ENCODE results near the gene BNIPL. TPM values are rescaled to one million over a fixed set of nuclear protein-coding genes. Genes with fewer than 3 reads are reported as not detected.

Gene BNIPL
- total and polyA plus RNA-seq, 2 experiments from 2014 or later, result 0.65 to 0.66 TPM

GRCh38 chr1:151070474-151071276 lies 34.3 kb downstream of the BNIPL start, which contains the start of gene GABPB2:
Gene GABPB2 (plus strand): TSS chr1:151070761. CDS start chr1:151088190, 17,429 bp downstream.
- TF ChIP-seq CTCF (IDR thresholded peaks at IDR 0.05; ENCODE audit: low read depth, low read length), result peak; percentile 87
- no peaks in the 10 kb centered on the region for H3K4me1 ChIP-seq (ENCODE audit: low read depth)
- H3K27ac ChIP-seq, result peak within 1 kb of the TSS; percentile 96
- no peaks in the 10 kb centered on the region for H3K27me3 ChIP-seq
- H3K4me3 ChIP-seq, result peak within 1 kb of the TSS; percentile 67
- H3K36me3 ChIP-seq, result no peaks in the 10 kb centered on the region
- peak; percentile 84 to 99 for DNase-seq (ENCODE audit: low read depth in 1 of 2, low spot score in 1 of 2)
- no peaks in the 10 kb centered on the region for H3K9me3 ChIP-seq (ENCODE audit: low read depth)

GRCh38 chr1:151072224-151072623 lies 35.8 kb downstream of the BNIPL start:
- Histone ChIP-seq H3K4me3 (no peak overlapping the region), H3K36me3 (no peaks in the 10 kb centered on the region), H3K27ac (no peak overlapping the region), H3K4me1 (ENCODE audit: low read depth) (no peaks in the 10 kb centered on the region), H3K27me3 (no peaks in the 10 kb centered on the region), H3K9me3 (ENCODE audit: low read depth) (no peaks in the 10 kb centered on the region)
- DNase-seq (ENCODE audit: low read depth in 1 of 2, low spot score in 1 of 2), result no peak
- TF ChIP-seq CTCF (IDR thresholded peaks at IDR 0.05; ENCODE audit: low read depth, low read length), result no peak

GRCh38 chr1:151085953-151086559 lies 49.7 kb downstream of the BNIPL start:
- no peak for DNase-seq (ENCODE audit: low read depth in 1 of 2, low spot score in 1 of 2)
- no peaks in the 10 kb centered on the region for H3K36me3 ChIP-seq
- H3K4me1 ChIP-seq (ENCODE audit: low read depth), result no peaks in the 10 kb centered on the region
- no peaks in the 10 kb centered on the region for H3K9me3 ChIP-seq (ENCODE audit: low read depth)
- H3K27me3 ChIP-seq, result no peaks in the 10 kb centered on the region
- no peak overlapping the region for H3K27ac ChIP-seq
- H3K4me3 ChIP-seq, result no peak overlapping the region
- TF ChIP-seq CTCF (IDR thresholded peaks at IDR 0.05; ENCODE audit: low read depth, low read length), result no peak

Other genes with a start within 250 kb of the BNIPL start
- gene CTSK, start 228.3 kb upstream of the BNIPL start, total RNA-seq, result 1.7 and 2.0 TPM in 2 replicates
- gene CTSK, start 228.3 kb upstream of the BNIPL start, polyA plus RNA-seq, result 2.2 and 3.8 TPM in 2 replicates
- gene ARNT, start 160.0 kb upstream of the BNIPL start, total RNA-seq, result 46.8 and 87.3 TPM in 2 replicates
- gene ARNT, start 160.0 kb upstream of the BNIPL start, polyA plus RNA-seq, result 29.4 and 44.0 TPM in 2 replicates
- not detected in 2 replicates for gene CTXND2, start 149.4 kb upstream of the BNIPL start, total RNA-seq
- gene CTXND2, start 149.4 kb upstream of the BNIPL start, polyA plus RNA-seq, result not detected in 2 replicates
- gene SETDB1, start 110.2 kb upstream of the BNIPL start, total RNA-seq, result 37.8 and 69.9 TPM in 2 replicates
- gene SETDB1, start 110.2 kb upstream of the BNIPL start, polyA plus RNA-seq, result 20.1 and 23.7 TPM in 2 replicates
- gene CERS2, start 61.8 kb upstream of the BNIPL start, total RNA-seq, result 64.7 and 65.0 TPM in 2 replicates
- 119 and 124 TPM in 2 replicates for gene CERS2, start 61.8 kb upstream of the BNIPL start, polyA plus RNA-seq
- 0.21 and 1.7 TPM in 2 replicates for gene ANXA9, start 54.3 kb upstream of the BNIPL start, total RNA-seq
- 1.4 and 2.0 TPM in 2 replicates for gene ANXA9, start 54.3 kb upstream of the BNIPL start, polyA plus RNA-seq
- gene MINDY1, start 29.7 kb upstream of the BNIPL start, total RNA-seq, result 29.3 and 35.6 TPM in 2 replicates
- 11.5 and 18.9 TPM in 2 replicates for gene MINDY1, start 29.7 kb upstream of the BNIPL start, polyA plus RNA-seq
- 44.1 and 51.6 TPM in 2 replicates for gene PRUNE1, start 28.1 kb upstream of the BNIPL start, total RNA-seq
- 52.2 and 67.3 TPM in 2 replicates for gene PRUNE1, start 28.1 kb upstream of the BNIPL start, polyA plus RNA-seq
- gene C1orf56, start 11.2 kb downstream of the BNIPL start, total RNA-seq, result 11.6 and 13.6 TPM in 2 replicates
- 15.6 TPM in 2 replicates for gene C1orf56, start 11.2 kb downstream of the BNIPL start, polyA plus RNA-seq
- gene CDC42SE1, start 23.0 kb downstream of the BNIPL start, total RNA-seq, result 42.8 and 49.3 TPM in 2 replicates
- gene CDC42SE1, start 23.0 kb downstream of the BNIPL start, polyA plus RNA-seq, result 24.0 and 25.4 TPM in 2 replicates
- 15.1 and 30.1 TPM in 2 replicates for gene MLLT11, start 23.8 kb downstream of the BNIPL start, total RNA-seq
- gene MLLT11, start 23.8 kb downstream of the BNIPL start, polyA plus RNA-seq, result 54.5 and 91.6 TPM in 2 replicates
- gene GABPB2, start 34.2 kb downstream of the BNIPL start, total RNA-seq, result 2.9 and 4.6 TPM in 2 replicates
- gene GABPB2, start 34.2 kb downstream of the BNIPL start, polyA plus RNA-seq, result 1.6 and 1.7 TPM in 2 replicates
- 22.0 and 28.1 TPM in 2 replicates for gene SEMA6C, start 110.0 kb downstream of the BNIPL start, total RNA-seq
- gene SEMA6C, start 110.0 kb downstream of the BNIPL start, polyA plus RNA-seq, result 23.3 and 29.9 TPM in 2 replicates
- 0.45 TPM in 1 of 2 replicates, not detected in the other for gene TNFAIP8L2, start 120.1 kb downstream of the BNIPL start, total RNA-seq
- 0.20 and 0.39 TPM in 2 replicates for gene TNFAIP8L2, start 120.1 kb downstream of the BNIPL start, polyA plus RNA-seq
- 19.7 and 26.7 TPM in 2 replicates for gene LYSMD1, start 129.3 kb downstream of the BNIPL start, total RNA-seq
- gene LYSMD1, start 129.3 kb downstream of the BNIPL start, polyA plus RNA-seq, result 4.9 and 8.0 TPM in 2 replicates
- 30.8 and 50.9 TPM in 2 replicates for gene SCNM1, start 129.6 kb downstream of the BNIPL start, total RNA-seq
- 66.5 and 80.7 TPM in 2 replicates for gene SCNM1, start 129.6 kb downstream of the BNIPL start, polyA plus RNA-seq
- gene TMOD4, start 139.4 kb downstream of the BNIPL start, total RNA-seq, result 0.48 TPM in 1 of 2 replicates, not detected in the other
- 0.44 TPM in 1 of 2 replicates, not detected in the other for gene TMOD4, start 139.4 kb downstream of the BNIPL start, polyA plus RNA-seq
- gene VPS72, start 153.6 kb downstream of the BNIPL start, total RNA-seq, result 47.5 and 60.0 TPM in 2 replicates
- gene VPS72, start 153.6 kb downstream of the BNIPL start, polyA plus RNA-seq, result 64.7 and 82.7 TPM in 2 replicates
- gene PIP5K1A, start 162.0 kb downstream of the BNIPL start, total RNA-seq, result 36.4 and 91.3 TPM in 2 replicates
- gene PIP5K1A, start 162.0 kb downstream of the BNIPL start, polyA plus RNA-seq, result 21.6 and 28.8 TPM in 2 replicates
- 140 and 199 TPM in 2 replicates for gene PSMD4, start 218.1 kb downstream of the BNIPL start, total RNA-seq
- 246 and 277 TPM in 2 replicates for gene PSMD4, start 218.1 kb downstream of the BNIPL start, polyA plus RNA-seq
- gene ZNF687, start 245.7 kb downstream of the BNIPL start, total RNA-seq, result 31.9 and 48.5 TPM in 2 replicates
- 3.6 and 5.4 TPM in 2 replicates for gene ZNF687, start 245.7 kb downstream of the BNIPL start, polyA plus RNA-seq